Memory B cell (primary cell): Measurements from ENCODE around the gene ZC3H10.

Source experiments
- ATAC-seq: fragments of 150-1000 bp; cut with Tn5 transposase; 2 replicates; pipeline ENCODE4 v1.10.0; 2021; ENCODE audit warnings: low read depth, mild to moderate bottlenecking, moderate library complexity
- DNase-seq, 2 donors: peaks; one replicate each; pipeline ENCODE4 v3.0.0; 2022; ENCODE audit warnings: low spot score in 2 of 2
- H3K27ac Mint-ChIP-seq: one replicate; pipeline ENCODE4 v1.8.0; 2022; ENCODE audit warnings: mild to moderate bottlenecking, moderate library complexity, mixed read lengths
- H3K27me3 Mint-ChIP-seq: one replicate; pipeline ENCODE4 v1.8.0; 2022; ENCODE audit warnings: mixed read lengths
- H3K36me3 Mint-ChIP-seq: one replicate; pipeline ENCODE4 v1.8.0; 2022; ENCODE audit warnings: mild to moderate bottlenecking, mixed read lengths
- H3K4me1 Mint-ChIP-seq: one replicate; pipeline ENCODE4 v1.8.0; 2022; ENCODE audit warnings: mixed read lengths
- H3K4me3 Mint-ChIP-seq: one replicate; pipeline ENCODE4 v1.8.0; 2022; ENCODE audit warnings: mild to moderate bottlenecking, moderate library complexity, mixed read lengths
- H3K9me3 Mint-ChIP-seq: one replicate; pipeline ENCODE4 v1.8.0; 2022; ENCODE audit warnings: mixed read lengths

Gene ZC3H10

DNA sequence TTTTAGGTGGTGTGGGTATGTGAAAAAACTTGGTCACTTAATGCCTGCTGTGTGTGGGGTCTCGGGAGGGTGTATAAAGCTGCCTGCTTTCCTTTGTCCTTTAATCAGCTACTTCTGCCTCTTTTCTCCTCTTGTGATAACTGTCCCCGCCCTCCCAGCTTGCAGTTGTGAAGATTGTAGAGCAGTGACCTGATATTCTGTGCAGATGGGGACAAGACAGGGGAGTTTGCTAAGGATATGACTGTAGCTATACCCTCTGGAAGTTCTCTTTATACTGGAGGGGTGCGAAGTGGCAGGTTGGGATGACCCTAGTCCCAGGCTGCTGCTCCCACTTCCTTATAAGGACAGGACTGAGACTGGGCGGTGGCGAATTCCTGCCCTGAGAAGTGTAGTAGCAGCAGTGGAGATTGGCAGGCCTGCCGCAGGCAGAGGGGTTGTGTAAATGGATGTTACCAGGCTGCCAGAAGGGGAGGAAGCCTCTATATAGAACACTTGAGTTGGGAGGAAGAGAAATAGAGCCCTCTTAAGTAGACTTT lies 40.9 kb downstream of the ZC3H10 start:
- Mint-ChIP-seq H3K36me3 (peaks cover 22% of the 10 kb centered on the region), H3K4me3 (peak overlapping the region; percentile 96), H3K9me3 (no peaks in the 10 kb centered on the region), H3K27me3 (no peaks in the 10 kb centered on the region), H3K27ac (peak overlapping the region; percentile 98), H3K4me1 (peaks cover 35% of the 10 kb centered on the region)
- DNase-seq, result no peak
- no peak for ATAC-seq

DNA sequence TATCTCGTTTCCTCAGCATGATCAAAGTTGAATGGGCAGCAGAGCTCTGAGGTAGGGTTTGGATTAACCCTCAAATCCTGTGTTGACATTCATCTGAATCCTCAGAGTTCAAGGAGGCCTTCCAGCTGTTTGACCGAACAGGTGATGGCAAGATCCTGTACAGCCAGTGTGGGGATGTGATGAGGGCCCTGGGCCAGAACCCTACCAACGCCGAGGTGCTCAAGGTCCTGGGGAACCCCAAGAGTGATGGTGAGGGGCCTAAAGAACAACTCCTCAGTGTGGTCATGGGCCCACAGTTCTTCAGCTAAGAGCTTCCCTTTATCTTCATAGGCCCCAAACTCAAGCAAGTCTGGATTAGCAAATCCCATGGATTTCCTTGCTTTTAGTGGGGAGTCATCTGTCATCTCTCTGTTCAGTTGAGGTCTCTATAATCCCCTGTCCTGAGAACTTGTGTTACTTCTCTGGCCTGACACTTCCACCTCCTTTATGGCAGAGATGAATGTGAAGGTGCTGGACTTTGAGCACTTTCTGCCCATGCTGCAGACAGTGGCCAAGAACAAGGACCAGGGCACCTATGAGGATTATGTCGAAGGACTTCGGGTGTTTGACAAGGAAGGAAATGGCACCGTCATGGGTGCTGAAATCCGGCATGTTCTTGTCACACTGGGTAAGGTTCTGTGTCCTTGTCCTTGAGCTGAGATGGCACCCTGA lies 41.6 kb downstream of the ZC3H10 start:
- Mint-ChIP-seq H3K4me1 (peaks cover 35% of the 10 kb centered on the region), H3K36me3 (peaks cover 27% of the 10 kb centered on the region)

DNA sequence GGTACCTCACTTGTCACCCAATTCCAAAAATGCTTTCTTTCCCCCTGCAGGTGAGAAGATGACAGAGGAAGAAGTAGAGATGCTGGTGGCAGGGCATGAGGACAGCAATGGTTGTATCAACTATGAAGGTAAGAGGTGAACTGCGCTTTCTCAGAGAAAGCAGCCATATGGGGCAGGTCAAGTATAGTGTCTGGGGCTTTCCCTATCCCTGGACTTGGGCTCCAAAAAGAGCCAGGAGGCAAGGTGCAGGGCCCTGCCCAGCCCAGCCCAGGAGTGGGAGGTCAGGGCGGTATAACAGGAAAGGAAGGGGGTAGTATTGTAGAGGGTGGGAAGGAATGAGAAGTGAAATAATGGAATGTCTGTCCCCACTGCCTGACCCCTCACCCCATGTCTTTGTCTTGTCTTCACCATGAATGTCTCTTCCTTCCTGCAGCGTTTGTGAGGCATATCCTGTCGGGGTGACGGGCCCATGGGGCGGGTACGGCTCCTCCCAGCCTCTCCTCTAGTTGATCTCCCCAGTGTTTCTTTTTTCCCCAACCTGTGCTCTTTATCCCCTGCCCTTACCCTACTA lies 42.2 kb downstream of the ZC3H10 start:
- peak overlapping the region; percentile 98 for H3K27ac Mint-ChIP-seq
- no peaks in the 10 kb centered on the region for H3K27me3 Mint-ChIP-seq
- peaks cover 27% of the 10 kb centered on the region for H3K36me3 Mint-ChIP-seq
- H3K4me3 Mint-ChIP-seq, result peak overlapping the region; percentile 96
- peaks cover 35% of the 10 kb centered on the region for H3K4me1 Mint-ChIP-seq
- H3K9me3 Mint-ChIP-seq, result no peaks in the 10 kb centered on the region
- no peak for ATAC-seq
- DNase-seq, result no peak

More for the DNA sequence above, 41.6 kb downstream of the ZC3H10 start:
- Mint-ChIP-seq H3K9me3 (no peaks in the 10 kb centered on the region), H3K27ac (peak overlapping the region; percentile 98), H3K4me3 (peak overlapping the region; percentile 96), H3K27me3 (no peaks in the 10 kb centered on the region)
- ATAC-seq, result no peak
- DNase-seq, result no peak

DNA sequence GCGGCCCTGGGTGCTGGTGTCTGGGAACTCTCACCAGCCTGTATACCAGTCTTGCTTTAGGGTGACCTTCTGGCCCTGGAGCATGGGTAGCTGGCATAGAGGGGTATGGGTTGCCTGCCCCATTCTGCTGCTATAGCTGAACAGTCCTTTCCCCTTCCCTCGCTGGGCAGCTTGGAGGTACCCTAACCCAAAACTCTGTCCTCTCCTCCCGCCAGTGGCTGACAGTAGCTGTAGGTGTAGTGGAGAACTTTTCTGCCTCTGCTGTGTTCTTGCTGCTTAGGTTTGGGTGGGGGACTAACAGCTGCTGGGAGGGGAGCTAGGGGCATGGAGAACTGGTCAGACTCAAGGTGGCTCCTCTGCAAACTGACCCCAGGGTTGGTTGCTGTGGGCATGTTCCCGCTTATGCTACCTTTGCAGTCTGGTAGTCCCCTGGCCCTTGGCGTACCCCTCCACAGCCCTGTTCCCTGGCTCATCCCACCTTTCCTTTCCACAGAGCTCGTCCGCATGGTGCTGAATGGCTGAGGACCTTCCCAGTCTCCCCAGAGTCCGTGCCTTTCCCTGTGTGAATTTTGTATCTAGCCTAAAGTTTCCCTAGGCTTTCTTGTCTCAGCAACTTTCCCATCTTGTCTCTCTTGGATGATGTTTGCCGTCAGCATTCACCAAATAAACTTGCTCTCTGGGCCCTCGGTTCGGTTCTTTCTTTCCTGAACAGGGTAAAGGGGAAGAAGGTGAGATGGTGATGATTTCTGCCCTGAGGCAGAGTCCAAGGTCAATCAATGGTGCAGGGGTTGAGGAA lies 43.0 kb downstream of the ZC3H10 start:
- H3K4me1 Mint-ChIP-seq, result peaks cover 30% of the 10 kb centered on the region
- H3K36me3 Mint-ChIP-seq, result peaks cover 27% of the 10 kb centered on the region

DNA sequence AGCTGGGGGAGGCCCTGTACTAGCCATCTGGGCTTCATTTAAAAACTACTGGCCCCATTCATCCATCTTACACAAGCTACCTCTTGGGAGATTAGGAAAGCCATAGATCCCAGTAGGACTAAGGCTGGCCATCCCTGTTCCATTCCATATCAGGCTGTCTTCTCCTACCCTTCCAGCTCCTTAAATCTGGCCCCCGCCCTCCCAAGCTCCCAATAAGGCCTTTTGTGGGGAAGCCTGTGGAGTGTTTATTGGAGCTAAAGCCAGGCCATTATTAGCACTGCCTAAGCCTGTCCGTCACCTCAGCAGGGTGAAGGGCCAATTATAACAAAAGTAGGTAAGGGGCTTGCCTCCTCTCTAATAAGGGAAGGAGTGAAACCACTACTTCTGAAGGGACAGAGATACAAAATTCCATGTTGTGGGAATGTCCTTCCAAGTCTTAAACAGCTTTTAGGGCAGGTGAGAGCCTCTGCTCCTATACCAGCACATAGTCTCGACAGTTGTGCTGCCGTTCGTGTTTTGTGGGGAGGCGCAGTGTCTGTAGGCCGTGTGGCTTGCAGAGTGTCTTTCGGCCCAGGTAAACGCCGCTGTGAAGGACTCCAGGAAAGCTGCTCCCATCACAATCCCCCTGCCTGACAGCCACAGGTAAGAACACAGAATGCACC lies 43.8 kb downstream of the ZC3H10 start:
- H3K4me3 Mint-ChIP-seq, result no peak overlapping the region

More for the DNA sequence above, 43.0 kb downstream of the ZC3H10 start:
- peak overlapping the region; percentile 98 for H3K27ac Mint-ChIP-seq
- H3K4me3 Mint-ChIP-seq, result peak overlapping the region; percentile 96
- no peak for ATAC-seq
- H3K27me3 Mint-ChIP-seq, result no peaks in the 10 kb centered on the region
- H3K9me3 Mint-ChIP-seq, result no peaks in the 10 kb centered on the region
- DNase-seq, result no peak

DNA sequence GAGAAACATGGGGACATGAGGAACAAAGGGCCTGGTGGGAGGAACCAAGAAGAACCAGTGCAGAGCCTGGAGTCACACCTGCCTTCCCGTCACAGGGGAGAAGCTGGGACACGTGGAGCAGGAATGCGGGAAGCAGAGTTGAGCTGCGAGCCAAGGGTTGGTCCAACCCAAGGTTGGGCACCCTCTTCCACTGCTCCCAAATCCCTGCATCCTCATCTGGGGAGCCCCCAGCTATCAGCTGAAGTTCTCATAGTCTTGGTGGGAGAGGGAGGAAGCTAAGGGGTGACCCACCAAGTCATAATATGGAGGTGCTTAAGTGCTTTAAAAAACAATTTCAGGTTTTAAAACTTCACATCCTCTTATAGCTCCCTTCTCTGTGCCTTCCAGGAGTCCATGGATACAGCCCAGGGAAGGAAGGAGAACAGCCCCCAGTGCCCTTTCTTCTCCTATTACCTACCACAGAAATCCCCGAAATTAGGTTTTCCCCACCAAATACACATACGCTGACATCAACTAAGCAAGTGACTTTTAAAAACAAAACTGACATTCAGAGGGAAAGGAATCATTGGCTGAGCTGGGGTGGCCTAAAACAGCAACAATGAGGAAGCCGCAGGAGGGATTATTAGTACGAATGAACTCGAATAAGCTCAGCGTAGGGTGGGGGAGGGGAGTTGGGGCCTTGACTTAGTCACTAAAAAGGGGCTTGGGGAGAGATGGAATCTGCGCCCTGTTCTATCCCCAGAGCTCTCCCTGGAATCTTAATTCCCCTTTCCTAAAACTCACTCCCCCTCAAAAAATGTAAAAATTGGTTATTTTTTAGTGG lies 44.6 kb downstream of the ZC3H10 start:
- ATAC-seq (no peak), DNase-seq (no peak)
- no peaks in the 10 kb centered on the region for H3K9me3 Mint-ChIP-seq
- H3K4me3 Mint-ChIP-seq, result no peak overlapping the region
- H3K27me3 Mint-ChIP-seq, result no peaks in the 10 kb centered on the region
- peaks cover 31% of the 10 kb centered on the region for H3K36me3 Mint-ChIP-seq
- peaks cover 28% of the 10 kb centered on the region for H3K4me1 Mint-ChIP-seq
- H3K27ac Mint-ChIP-seq, result no peak overlapping the region

More for the DNA sequence above, 43.8 kb downstream of the ZC3H10 start:
- H3K27ac Mint-ChIP-seq, result peak overlapping the region; percentile 98
- no peak for ATAC-seq
- H3K9me3 Mint-ChIP-seq, result no peaks in the 10 kb centered on the region
- peaks cover 27% of the 10 kb centered on the region for H3K36me3 Mint-ChIP-seq
- H3K27me3 Mint-ChIP-seq, result no peaks in the 10 kb centered on the region
- peaks cover 30% of the 10 kb centered on the region for H3K4me1 Mint-ChIP-seq
- DNase-seq, result no peak

DNA sequence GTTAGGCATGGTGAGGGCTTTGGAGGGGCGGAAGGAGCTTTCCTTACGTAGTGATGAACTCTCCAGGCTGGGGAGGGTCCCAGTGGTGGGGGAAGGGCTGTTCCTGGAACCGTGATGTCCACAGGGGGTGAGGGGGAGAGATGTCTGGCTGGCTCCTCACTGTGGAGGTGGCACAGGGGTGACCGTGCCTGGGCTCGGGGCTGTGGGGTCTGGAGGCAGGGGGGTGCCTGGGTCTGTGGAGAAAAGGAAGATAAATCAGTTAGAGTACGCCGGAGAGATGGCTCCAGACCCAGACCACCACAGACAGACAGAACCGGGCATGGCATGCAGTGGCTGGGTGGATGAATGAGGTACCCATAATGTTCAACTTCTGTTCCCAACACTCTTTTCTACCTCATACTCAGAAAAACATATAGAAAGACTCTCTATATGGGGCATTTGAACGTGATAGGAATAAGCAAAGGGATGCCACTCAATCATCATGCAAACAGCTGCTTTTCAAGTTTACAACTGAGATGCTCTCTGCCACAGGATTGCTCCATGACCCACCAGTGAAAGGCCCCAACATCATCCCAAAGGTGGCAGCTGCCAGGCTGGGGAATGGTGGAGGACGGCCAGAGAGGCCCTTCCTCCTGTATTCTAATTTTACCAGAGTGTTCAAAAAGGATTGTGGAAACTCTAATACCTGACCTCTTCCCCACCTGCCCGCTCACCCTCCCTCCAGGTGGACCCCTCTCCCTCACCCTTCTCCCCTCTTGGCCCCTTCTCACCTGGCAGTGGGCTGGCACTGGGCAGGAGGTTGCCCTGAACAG lies 45.7 kb downstream of the ZC3H10 start:
- Mint-ChIP-seq H3K4me3 (no peak overlapping the region), H3K36me3 (peaks cover 34% of the 10 kb centered on the region), H3K27me3 (no peaks in the 10 kb centered on the region), H3K4me1 (peaks cover 23% of the 10 kb centered on the region), H3K9me3 (no peaks in the 10 kb centered on the region), H3K27ac (no peak overlapping the region)
- DNase-seq, result no peak
- no peak for ATAC-seq

DNA sequence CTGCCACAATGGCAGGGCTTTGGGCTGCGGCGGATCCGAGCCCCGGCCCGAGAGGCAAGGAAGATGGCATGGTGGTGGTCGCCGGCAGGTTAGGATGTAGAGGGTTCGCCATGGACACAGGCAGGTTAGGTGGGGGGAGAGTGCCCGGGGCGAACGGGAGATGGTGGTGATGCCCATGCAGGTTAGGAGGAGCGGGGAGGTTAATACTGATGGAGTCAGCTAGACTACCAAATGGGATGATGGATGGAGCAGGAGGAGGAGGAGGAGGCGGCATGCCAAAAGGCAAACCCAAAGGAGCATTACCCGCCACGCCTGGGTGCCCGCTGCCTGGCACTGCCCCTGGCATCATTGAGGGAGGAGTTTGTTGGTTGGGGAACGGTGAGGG lies 46.3 kb downstream of the ZC3H10 start:
- no peak overlapping the region for H3K27ac Mint-ChIP-seq
- peaks cover 37% of the 10 kb centered on the region for H3K36me3 Mint-ChIP-seq
- no peak for ATAC-seq
- H3K4me3 Mint-ChIP-seq, result no peak overlapping the region
- H3K27me3 Mint-ChIP-seq, result no peaks in the 10 kb centered on the region
- H3K9me3 Mint-ChIP-seq, result no peaks in the 10 kb centered on the region
- peaks cover 17% of the 10 kb centered on the region for H3K4me1 Mint-ChIP-seq
- no peak for DNase-seq

DNA sequence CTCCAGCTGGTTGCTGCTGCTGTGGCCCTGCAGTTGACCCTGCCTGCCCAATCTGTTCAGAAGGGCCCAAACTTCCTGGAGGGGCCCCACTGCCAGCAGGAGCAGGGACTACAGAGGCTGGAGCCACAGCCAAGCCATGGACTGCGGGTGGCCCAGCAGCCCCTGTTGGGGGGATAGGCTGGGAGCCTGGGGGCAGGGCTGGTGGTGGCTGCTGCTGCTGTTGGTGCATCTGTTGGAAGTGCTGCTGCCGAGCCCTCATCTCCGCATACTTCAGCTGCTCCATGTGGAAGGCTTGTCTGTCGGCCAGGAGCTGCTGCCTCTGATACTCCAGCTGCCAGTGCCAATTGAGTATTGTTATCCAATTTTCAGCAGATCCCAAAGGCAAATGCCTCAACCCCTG lies 47.3 kb downstream of the ZC3H10 start:
- ATAC-seq (no peak), DNase-seq (no peak)
- H3K9me3 Mint-ChIP-seq, result no peaks in the 10 kb centered on the region
- H3K36me3 Mint-ChIP-seq, result peaks cover 39% of the 10 kb centered on the region
- no peak overlapping the region for H3K4me3 Mint-ChIP-seq
- H3K4me1 Mint-ChIP-seq, result peaks cover 7% of the 10 kb centered on the region
- H3K27ac Mint-ChIP-seq, result peak overlapping the region; percentile 38
- no peaks in the 10 kb centered on the region for H3K27me3 Mint-ChIP-seq

DNA sequence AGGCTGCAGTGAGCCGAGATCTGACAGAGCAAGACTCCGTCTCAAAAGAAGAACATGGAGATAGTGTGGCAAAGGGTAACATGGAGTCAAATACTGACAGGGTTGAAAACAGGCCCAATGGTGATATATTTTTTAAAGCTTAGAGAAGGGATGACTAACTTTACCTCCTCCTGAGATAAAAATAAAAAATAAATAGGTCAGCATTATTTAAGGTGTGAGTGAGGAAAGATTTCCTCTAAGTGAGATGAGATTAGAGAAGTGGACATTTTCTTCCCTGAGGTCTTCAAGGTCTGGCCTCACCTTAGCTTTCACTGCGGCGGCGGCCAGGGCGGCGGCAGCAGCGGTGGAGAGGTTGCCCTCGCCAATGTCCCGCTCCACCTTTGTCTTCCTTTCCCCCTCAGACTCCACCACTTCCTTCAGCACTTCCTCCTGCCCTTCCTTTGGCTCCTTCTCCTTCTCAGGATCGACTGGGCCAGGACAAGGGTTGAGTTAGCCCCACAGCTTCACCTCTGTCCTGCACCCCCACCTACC lies 51.2 kb downstream of the ZC3H10 start:
- Mint-ChIP-seq H3K27ac (peak overlapping the region; percentile 67), H3K36me3 (peaks cover 39% of the 10 kb centered on the region), H3K4me3 (no peak overlapping the region), H3K9me3 (no peaks in the 10 kb centered on the region), H3K27me3 (no peaks in the 10 kb centered on the region), H3K4me1 (no peaks in the 10 kb centered on the region)
- ATAC-seq, result no peak
- no peak for DNase-seq

DNA sequence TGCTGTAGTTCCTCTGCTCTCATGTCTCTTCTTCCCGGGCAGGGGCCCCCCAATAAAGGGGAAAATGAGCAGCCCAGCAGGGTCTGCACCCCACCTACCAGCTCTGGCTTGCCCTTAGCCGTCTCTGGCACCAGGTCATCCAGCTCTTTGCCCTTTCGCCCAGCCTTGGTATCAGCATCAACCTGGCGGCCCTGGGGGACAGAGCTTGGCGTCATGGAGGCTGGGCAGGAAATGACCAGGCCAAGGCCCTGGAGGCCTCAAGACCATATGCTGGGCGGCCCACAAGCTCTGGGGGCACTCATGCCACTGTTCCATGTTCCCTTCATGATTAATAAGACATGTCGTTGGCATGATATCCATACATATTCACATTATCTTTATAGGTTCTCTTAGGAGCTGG lies 54.8 kb downstream of the ZC3H10 start:
- H3K27me3 Mint-ChIP-seq, result no peaks in the 10 kb centered on the region
- H3K27ac Mint-ChIP-seq, result no peak overlapping the region
- H3K4me1 Mint-ChIP-seq, result no peaks in the 10 kb centered on the region
- no peaks in the 10 kb centered on the region for H3K9me3 Mint-ChIP-seq
- peaks cover 40% of the 10 kb centered on the region for H3K36me3 Mint-ChIP-seq
- ATAC-seq, result no peak
- no peak for DNase-seq
- no peak overlapping the region for H3K4me3 Mint-ChIP-seq
